NCI-H748 (cell line): ENCODE data around the gene OR10V1.

Experiments used
- DNase-seq: peaks from one replicate; lab custom pipeline; 2025; ENCODE audit not compliant: unreplicated experiment; lab: John Stamatoyannopoulos, UW

Gene OR10V1, protein sequence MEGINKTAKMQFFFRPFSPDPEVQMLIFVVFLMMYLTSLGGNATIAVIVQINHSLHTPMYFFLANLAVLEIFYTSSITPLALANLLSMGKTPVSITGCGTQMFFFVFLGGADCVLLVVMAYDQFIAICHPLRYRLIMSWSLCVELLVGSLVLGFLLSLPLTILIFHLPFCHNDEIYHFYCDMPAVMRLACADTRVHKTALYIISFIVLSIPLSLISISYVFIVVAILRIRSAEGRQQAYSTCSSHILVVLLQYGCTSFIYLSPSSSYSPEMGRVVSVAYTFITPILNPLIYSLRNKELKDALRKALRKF

DNA sequence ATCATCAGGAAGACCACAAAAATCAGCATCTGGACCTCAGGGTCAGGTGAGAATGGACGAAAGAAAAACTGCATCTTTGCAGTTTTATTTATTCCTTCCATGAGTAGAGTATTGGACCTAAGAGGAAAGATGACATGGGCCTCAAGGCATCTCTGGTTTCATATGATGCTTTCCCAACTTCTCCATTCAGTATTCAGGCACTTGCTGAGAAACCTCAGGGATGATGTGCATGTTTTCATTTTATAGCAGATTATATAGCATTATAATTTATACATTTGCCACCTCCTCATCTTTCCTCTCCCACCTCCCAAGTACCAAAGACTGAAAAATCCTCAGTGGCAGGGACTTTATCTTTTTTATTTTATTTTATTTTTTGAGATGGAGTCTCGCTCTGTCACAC is at the start of gene OR10V1:
Gene OR10V1, minus strand, starts transcription at position 101 of the 400 bp plus-strand sequence. Its CDS starts 0 bp downstream, at position 101.
- DNase-seq, result no peak

DNA sequence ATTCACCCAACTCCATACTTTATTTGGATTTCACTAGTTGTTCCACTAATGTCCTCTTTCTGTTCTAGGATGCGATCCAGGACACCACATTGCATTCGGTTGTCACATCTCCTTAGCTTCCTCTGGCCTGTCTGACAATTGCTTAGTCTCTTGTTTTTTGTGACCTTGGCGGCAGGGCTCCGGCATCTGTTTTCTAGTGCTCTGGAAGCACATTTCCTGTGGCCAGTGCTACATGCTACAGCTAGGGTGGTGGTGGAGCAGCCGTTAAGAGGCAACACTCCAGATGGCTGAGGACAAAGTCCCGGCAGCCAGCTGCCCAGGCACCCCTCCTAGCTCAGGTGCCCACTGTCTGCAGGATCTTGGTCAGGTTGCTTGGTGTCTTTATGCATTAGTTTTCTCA is 48.3 kb upstream of the OR10V1 start:
- DNase-seq, result no peak

DNA sequence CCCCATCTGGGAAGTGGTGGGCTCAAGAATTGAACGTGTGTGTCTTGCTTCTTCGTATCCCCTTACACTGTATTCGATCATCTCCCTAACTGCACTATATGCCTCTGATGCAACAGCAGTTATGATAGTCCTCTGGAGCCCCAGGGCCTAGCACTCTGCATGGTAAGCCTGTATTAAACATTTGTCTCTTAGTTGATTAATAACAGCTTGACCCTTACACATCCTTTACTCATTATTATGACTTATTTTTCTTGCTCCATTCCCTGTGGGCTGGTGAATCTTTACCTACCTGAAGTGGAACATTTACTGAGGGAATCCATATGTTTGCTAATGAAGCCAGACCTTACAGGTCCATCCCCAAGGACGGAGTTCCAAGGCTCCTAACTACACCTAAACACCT is 47.1 kb upstream of the OR10V1 start:
- DNase-seq, result no peak

DNA sequence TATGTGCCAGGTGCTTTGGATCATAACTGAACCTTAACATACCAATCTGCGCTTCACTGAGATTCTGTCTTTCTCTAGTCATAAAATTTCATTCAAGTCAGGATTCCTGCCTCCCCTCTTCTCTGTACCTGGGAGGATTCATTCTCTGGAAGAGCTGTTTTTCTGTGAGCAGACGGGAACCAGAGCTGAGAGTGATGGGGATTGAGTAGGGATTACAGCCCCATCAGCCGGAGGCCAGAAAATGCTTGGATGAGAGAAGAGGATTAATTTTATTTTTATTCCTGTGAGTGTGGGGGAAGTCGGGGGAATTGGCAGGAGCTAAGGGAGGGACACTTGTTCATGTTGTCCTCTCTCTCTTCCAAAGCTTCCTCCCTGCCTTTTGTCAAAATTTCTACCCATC is 46.3 kb upstream of the OR10V1 start:
- DNase-seq, result no peak

DNA sequence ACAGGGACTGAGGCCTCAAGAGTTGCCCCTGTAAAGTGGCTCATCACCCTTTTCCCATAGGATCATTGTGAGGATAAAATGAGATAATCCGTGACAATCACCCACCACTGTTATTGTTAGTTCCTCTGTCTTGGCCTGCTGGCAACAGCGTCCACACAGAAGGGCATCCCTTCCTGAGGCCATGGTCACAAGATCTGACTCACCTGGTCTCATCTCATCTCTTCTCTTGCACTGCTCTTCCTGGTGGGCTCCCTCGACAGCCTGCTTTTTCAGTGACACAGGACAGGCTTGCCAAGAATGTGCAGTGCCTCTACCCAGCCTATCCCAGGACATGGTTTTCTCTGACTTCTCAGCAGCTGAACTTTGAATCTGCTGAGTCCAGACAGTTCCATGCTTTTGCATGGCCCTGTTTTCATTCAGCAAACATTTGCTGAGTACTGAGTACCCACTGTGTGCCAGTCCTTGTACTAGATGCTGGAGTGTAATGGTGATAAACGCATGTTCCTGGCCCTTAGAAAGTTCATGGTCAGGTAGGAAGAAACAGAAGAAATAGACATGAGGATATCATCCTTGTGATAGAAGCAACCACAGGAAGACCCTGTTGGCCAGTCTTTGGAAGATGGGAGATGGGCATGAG is 44.9 kb upstream of the OR10V1 start:
- no peak for DNase-seq

DNA sequence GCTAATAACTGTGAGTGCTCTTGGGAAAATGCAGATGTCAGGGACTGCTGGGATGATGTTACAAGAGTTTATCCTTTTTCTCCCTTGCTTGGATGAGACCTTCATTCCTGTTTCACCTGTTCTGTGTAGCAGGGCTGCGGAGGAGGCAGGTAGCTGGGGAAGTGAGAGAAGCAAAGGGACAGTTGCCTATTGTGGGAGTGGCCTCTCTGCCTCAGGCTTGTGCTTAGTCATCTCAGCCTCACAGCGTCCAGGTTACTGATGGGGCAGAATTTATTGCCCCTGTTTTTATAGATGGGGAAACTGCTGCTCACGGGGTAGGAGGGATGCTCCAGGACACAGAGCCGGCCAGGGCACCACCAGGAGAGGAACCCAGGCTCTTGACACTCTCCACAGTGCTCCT is 43.2 kb upstream of the OR10V1 start:
- DNase-seq, result no peak

DNA sequence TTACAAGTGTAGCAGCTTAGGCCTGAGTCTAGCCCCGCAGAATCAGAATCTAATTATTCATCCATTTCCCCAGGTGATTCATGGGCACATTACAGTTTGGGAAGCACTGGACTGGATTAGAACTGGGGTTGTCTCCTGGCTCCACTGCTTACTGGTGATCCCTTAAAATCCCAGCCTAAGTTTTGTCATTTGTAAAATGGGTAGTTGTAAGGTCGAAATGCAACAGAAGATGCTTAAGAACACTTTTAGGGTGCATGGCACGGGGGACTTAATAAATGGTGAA is 42.9 kb upstream of the OR10V1 start:
- no peak for DNase-seq

DNA sequence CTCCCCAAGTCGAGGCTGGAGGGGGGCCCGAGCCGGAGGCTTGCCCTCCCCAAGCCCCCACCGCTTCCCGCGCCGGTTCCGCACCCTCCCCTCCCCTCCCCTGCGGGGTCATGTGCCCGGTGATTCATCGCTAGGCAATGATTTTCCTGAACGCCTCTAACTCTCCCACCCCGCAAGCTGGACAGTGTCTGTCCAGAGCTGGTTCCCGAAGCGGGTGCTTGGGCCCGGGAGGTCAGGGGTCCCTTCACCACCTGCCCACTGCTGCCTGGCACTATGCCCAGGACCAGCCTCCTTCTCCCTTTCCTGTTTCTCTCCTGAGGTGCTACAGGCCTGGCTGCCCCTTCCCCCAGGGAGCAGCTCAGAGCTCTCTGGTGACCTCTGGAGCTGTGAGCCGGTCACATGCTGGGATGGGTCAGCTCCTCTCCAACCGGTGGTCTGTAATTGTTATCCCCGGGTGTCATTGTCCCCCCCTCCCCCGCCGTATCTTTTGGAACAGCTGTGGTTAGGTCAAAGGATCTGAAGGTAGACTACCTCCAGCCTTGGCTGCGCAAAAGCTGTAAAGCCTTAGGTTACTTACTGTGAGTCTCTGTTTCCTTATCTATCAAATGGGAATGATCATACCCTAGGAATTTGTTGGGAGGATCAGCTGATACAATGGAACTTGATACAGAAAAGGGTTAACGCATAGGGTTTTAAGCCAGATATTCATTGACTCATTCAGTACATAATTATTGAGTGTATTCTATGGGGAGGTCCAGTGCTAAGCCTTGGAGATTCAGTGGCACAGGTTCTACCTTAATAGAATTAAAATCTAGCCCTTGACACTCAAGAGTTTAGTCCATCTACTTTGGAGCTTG is 42.3 kb upstream of the OR10V1 start:
- peak; percentile 66 for DNase-seq

DNA sequence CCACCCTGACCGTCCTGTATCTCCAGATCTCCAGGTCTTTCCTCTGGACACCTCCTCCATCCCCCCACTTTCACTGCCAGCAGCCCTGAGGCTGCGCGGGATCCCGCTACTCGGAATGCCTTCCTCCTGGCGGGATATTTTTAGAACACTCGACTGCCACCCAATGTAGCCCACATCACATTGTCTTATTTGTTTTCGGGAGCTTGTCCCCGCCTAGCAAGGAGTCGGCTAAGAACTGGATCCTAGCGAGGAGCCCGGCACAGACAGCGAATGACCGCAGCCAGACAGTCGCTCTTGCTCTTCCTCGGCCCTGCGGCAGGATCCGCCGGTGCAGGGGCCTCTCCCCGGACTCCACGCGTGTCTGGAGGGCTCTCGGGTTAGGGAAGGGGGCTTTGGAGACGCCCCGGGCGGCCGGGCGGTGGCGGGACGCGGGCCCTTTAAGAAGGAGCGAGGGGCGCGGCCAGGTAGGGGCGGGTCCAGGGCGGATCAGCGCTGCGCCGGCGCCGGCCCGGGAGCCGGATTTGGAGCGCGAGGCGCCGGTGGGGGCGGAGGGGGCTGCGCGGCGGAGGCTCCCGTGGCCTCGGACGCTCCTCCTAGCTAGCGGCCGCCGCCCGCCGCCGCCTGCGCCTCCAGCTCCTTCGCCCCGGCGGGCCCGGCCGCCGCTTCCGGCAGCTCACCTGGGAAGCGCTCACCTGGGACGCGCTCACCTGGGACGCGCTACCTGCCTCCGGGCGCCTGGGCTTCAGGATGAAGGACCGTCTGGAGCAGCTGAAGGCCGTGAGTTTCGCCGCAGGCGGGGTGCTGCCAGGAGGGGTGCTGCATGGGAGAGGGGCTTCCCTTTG is 41.4 kb upstream of the OR10V1 start, which contains the start of gene STX3:
Gene STX3, plus strand, starts transcription at position 518 of the 842 bp plus-strand sequence. Its CDS starts 230 bp downstream, at position 748.
- peak; percentile 80 for DNase-seq

DNA sequence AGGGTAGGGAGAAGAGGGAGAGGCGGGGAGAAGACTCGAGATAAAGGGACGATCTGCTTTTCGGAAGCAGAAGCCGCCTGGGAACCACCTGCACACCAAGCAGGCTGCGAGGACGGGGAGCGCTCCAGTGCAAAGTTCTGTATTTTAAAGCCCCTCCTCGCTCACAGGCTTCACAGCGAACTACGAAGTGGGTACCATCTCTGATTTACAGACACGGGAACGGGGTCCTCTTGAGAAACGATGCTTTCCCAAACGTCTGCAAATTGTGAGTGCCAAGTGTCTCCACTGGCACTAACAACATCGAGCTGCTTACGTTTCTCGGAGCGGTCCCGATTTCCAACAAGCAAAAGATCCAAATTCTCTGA is 40.8 kb upstream of the OR10V1 start:
- DNase-seq, result peak; percentile 62

DNA sequence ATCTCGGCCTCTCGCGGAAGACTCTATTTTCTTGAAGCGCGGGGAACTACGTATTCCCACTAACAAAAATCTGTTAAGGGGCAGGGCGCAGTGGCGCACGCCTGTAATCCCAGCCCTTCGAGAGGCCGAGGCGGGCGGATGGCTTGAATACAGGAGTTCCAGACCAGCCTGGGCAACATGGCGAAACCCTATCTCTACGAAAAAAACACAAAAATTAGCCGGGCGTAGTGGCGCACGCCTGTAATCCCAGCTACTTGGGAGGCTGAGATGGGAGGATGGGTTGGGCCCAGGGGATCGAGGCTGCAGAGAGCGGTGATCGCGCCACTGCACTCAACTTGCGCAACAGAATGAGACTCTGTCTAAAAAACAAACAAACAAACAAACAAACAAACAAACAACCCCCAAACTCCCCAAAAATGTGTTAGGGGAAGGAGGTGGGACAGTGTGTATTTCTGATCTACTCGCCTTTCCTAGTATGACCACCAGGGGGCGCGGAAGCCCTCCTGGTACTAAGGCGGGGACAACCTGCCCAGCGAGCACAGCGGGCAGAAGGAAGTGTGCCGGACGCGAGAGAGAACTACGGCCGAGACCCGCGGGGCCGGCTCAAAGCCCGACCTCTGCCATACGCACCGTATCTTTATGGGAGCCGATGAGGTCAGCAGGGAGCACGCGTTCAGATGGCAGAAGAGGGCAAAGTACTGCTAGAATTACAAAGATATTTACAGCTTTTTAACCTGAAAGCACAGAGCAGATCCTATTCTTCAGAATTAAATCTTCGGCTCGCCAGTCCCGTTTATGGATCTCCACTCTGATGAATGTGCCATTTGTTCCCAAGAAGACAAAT is 40.2 kb upstream of the OR10V1 start:
- DNase-seq, result peak; percentile 85

DNA sequence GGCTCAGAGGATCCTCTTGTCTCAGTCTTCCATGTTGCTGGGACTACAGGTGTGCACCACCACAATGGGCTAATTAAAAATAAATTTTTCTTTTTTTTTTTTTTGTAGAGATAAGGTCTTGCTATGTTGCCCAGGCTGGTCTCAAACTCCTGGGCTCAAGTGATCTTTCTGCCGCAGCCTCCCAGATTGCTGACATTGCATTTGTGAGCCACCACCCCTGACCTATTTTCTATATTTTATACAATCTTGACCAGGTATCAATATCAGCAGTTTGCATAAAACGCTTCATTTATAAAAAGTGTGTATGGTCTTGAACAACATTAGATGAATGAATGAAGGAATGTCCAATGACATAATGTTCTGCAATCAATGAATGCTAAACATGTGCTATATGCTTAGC is 32.5 kb upstream of the OR10V1 start:
- no peak for DNase-seq

DNA sequence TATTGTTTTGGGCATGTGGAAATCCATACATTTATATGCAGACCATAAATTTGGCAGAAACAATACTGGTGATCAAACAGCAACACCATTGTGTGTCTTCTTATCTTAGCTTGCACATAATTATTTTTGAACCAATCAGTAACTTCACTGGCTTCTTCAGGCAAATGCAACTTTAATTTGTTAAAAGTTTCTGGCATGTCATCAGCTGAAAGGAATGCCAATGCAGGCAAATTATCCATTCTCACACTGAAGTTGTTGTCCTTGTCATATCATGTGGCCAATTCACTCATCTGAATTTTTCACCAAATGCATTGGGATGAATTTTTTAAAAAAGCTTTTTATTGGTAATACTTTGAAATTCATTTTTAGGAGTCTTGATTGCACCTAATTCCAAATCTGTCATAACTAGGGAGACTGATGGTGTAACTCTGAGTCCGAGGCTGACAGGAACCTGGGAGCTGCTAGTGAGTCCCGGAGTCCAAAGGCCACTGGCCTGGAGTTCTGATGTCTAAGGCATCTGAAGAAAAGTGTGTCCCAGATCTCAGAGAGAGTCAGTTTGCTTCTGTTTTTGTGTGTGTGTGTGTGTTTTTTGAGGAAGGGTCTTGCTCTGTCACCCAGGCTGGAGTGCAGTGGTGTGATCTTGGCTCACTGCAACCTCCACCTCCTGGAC is 17.4 kb upstream of the OR10V1 start:
- no peak for DNase-seq

DNA sequence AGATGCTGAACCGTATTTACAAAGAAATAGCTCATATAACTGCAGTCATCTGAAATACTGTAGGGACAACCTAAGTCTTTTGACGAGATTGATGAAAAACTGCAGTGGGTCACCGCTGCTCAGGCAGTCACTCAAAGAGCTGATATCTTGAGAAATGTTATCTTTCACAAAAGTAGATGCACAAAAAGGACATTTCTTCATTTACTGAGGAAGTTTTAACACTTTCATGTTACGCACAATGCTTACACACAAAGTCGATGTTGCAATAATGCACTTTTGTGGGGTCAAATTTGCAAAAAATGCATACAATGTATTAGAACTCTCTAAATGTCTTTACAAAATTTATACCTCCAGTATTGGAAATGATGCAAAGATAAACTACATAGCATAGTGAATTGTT is 16.2 kb upstream of the OR10V1 start:
- no peak for DNase-seq

DNA sequence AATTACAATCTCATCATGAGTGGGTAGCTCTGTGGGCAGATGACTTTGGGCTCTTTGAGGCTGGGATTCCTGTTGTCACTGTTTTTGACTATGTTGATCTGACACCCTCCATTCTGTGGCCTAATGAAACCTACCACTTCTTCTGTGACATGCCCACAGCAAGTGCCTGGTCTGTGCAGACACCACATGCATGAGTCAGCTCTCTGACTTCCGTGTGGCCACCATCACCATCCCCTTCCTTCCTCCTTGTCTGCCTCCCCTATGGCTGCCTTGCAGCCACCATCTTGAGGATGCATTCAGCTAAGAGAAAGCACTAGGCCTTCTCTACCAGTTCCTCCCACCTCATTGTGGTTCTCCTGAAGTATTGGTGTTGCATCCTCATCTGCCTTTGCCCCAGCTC is 15.3 kb upstream of the OR10V1 start:
- no peak for DNase-seq

DNA sequence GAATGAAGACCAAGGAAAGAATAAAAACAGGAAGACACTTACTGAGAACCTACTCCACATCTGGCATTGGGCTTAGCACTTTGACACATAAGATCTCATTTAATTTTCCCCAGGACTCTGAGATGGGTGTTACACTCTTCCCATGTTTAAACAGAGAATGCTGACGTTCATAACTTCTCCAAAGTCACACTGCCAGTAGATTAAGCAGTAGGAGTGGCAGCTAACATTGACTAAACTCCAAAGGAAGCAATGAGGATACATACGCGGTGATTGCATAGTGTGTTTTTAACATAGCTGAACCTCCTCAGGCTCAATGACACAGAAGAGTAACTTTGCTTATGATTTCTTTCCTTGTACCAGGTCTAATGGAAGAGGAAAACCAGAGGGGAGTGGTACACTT is 14.5 kb upstream of the OR10V1 start:
- no peak for DNase-seq

DNA sequence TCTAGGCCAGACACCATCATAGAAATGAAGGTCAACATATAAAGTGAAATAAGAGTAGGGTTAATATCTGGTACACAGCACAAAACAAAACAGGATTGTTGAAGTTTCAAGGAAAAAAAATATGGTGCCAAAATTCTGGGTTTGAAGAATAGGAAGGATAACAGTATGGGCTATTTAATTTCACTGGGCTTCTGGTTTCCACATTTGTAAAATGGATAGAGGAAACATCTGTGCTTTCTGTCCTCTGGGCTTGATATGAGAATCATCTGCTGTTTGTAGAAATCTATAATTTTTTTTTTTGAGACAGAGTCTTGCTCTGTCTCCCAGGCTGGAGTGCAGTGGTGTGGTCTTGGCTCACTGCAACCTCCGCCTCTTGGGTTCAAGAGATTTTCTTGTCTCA is 13.8 kb upstream of the OR10V1 start:
- no peak for DNase-seq

DNA sequence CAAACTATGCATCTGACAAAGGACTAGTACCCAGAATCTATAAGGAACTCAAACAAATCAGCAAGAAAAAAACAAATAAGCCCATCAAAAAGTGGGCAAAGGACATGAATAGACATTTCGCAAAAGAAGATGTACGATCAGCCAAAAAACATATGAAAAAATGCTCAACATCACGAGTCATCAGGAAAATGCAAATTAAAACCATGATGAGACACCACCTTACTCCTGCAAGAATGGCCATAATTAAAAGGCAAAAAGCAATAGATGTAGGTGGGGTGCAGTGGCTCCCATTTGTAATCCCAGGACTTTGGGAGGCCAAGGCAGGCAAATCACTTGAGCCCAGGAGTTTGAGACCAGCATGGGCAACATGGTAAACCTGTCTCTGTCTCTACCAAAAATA is 10.4 kb upstream of the OR10V1 start:
- DNase-seq, result no peak

DNA sequence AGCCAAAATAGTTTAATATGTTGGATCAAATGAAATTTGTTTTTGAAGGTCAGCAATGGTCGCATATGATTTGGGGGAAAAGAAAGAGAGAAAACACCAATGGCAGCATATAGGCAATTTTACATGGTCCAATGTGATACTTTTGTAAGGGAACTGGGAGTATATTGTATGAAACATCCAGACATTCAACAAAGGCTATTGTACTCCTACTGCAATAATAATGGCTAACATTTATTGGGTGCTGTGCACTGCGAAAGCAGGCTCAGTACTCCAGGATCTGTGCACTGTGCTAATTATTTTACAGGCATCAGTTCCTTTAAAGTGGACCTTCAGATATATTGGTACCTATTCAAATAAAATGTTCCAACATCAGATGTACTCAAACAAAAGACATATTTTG is 5.9 kb upstream of the OR10V1 start:
- DNase-seq, result no peak

DNA sequence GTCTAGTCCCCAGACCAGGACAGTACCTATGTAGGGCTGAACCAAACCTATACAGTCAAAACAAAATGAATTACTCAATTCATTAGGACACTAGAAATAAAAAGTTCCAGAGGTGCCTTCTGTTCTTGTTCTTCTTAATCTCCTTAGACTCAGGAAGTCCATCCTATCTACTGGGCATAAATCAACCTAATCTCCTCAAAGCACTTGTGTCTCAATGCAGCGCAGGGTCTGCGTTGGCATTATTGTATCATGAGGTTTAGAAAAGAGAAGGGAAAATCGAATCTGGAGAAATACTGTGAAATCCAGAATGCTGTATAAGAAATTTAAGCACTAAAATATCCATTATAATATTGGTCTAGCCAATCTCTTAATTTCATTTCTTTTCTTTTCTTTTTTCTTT is 2.4 kb upstream of the OR10V1 start:
- no peak for DNase-seq
